ENCODE results near the gene SLC6A12.

SLC6A12 gene

GRCh38 chr12:153080-153746, 60.7 kb downstream of the SLC6A12 start:
- H3K4me3 ChIP-seq (ENCODE audit: low read length), result no peak overlapping the region
- TF ChIP-seq ZNF274 (IDR thresholded peaks at IDR 0.05; ENCODE audit: low read depth, low read length), result no peak

- TF ChIP-seq ZNF274 (IDR thresholded peaks at IDR 0.05; ENCODE audit: low read depth, low read length), result no peak
- no peak overlapping the region for H3K4me3 ChIP-seq (ENCODE audit: low read length)
Measured at GRCh38 chr12:152440-152839, 61.5 kb downstream of the SLC6A12 start.

DNA sequence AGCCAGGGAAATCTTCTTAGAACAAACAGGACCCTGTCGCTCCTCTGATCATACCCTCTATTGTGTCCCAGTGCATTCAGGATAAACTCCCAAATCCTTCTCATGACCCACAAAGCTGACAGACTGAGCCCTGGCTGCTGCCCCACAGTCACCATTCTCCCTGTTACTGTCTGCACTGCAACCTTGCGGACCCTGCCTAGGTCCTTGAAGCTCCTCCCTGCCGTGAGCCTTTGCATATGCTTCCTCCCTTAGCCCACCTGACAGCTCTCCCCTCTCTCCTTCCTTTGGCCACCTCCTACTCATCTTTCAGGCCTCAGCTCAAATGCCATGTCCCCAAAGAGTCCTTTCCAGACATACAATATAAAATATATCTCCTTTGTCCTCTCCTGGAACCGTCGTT, 62.4 kb downstream of the SLC6A12 start:
- no peak overlapping the region for H3K4me3 ChIP-seq (ENCODE audit: low read length)
- no peak for TF ChIP-seq ZNF274 (IDR thresholded peaks at IDR 0.05; ENCODE audit: low read depth, low read length)

- no peak for TF ChIP-seq ZNF274 (IDR thresholded peaks at IDR 0.05; ENCODE audit: low read depth, low read length)
- H3K4me3 ChIP-seq (ENCODE audit: low read length), result no peak overlapping the region
Measured at GRCh38 chr12:148676-149416, 65.1 kb downstream of the SLC6A12 start.

- no peak overlapping the region for H3K4me3 ChIP-seq (ENCODE audit: low read length)
- TF ChIP-seq ZNF274 (IDR thresholded peaks at IDR 0.05; ENCODE audit: low read depth, low read length), result no peak
Measured at GRCh38 chr12:147242-147641, 66.7 kb downstream of the SLC6A12 start.

- TF ChIP-seq ZNF274 (IDR thresholded peaks at IDR 0.05; ENCODE audit: low read depth, low read length), result no peak
- no peak overlapping the region for H3K4me3 ChIP-seq (ENCODE audit: low read length)
Measured at GRCh38 chr12:145369-145960, 68.5 kb downstream of the SLC6A12 start.

DNA sequence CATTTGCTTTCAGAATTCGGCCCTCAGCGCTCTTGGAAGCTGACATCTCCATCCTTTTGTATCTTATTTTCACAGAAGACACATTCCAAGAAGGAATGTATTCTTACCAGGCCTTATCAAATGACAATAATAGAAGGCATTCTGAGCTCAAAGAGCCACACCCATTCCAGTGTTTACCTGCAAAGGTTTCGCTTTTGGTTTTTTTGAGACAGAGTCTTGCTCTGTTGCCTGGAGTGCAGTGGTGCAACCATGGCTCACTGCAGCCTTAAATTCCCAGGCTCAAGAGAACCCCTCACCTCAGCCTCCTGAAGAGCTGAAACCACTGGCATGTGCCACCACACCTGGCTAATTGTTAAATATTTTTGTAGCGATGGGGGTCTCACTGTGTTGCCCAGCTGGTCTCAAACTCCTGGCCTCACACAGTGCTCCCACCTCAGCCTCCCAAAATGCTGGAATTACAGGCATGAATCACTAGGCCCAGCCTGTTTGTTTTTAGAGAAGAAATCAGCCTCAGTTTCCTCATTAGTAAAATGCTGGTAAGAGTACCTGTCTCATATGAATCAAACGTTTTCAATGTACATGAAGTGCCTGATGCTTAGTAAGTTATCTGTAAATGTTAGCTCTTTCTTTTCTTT, 69.2 kb downstream of the SLC6A12 start:
- H3K4me3 ChIP-seq (ENCODE audit: low read length), result no peak overlapping the region
- no peak for TF ChIP-seq ZNF274 (IDR thresholded peaks at IDR 0.05; ENCODE audit: low read depth, low read length)

DNA sequence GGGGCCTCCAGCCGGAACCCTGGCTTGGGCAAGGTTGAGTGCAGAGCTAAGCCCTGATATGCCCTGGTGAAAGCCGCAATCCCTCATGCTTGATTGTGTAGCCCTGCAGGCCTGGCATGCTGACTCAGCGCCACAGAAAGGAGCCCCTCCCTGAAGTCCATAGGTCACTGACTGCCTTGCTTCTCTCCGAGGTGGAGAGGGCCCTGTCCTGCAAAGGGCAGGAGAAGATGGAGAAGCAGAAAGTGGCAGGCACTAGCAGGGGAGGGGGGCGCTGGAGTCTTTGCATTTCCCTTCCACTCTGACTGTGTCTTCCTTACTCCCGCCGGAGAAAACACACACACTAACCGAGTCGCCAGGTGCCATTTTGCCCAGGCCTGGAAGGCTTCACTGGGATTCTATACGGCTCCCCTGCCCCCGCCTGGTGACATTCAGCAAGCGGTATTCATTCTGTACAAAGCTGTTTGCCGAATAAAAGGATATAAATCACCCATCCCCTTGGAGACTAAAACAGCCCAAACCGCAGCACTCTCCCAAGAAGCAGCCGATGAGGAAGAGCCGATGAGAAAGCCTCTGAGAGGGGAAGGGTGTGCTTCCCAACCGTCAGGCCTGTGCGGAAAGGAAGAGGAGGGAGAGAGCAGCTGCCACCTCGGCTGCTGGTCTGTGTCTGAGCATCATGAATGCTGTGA, 69.8 kb downstream of the SLC6A12 start:
- no peak overlapping the region for H3K4me3 ChIP-seq (ENCODE audit: low read length)
- no peak for TF ChIP-seq ZNF274 (IDR thresholded peaks at IDR 0.05; ENCODE audit: low read depth, low read length)

- no peak overlapping the region for H3K4me3 ChIP-seq (ENCODE audit: low read length)
- TF ChIP-seq ZNF274 (IDR thresholded peaks at IDR 0.05; ENCODE audit: low read depth, low read length), result no peak
Measured at GRCh38 chr12:140162-140561, 73.8 kb downstream of the SLC6A12 start.
